H7 (cell line): ENCODE results near the gene GEN1. TPM values are rescaled to one million over a fixed set of nuclear protein-coding genes. Genes with fewer than 3 reads are reported as not detected.

ENCODE experiments used
- DNase-seq: peaks from one replicate; pipeline ENCODE4 v3.0.0; 2012
- H3K27me3 ChIP-seq: 2 replicates; pipeline ENCODE4 v1.6.0; 2011; ENCODE audit warnings: mild to moderate bottlenecking, low read length; ENCODE audit not compliant: control insufficient read depth, insufficient read depth
- H3K36me3 ChIP-seq: replicated peaks from 2 replicates; pipeline ENCODE4 v1.5.1; 2011; ENCODE audit warnings: low read length; ENCODE audit not compliant: control insufficient read depth, insufficient read depth
- H3K4me3 ChIP-seq: 2 replicates; pipeline ENCODE4 v1.5.1; 2011; ENCODE audit warnings: low read depth, mild to moderate bottlenecking, control low read depth, low read length, moderate library complexity; ENCODE audit not compliant: insufficient read depth
- total RNA-seq: library from RNA; depleted of rRNA; stranded (reverse); fragments of >200 nt; shearing (Covaris generic); gene quantifications from 2 replicates; pipeline ENCODE4 v1.2.3, GENCODE V29; 2014

The GEN1 gene
- total RNA-seq, 1 experiment from 2014 or later = 8.3 TPM

DNA sequence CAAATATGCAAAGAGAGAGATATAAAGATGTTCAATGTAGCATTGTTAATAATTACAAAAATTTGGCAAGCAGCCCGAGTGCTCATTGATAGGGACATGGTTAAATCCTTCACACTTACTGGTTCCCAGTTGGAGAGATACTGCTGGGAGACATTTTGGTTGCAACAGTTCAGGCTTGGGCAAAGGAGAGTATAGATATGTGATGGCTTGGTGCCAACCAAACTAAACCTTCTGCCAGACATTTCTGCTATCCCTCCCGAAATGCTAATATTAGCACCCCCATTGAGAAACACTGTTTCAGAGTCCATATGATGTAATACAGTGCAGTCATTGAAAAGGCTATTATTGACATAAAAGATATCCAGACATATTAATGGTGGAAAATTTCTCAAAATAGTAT, 11.5 kb downstream of the GEN1 start:
- no peak overlapping the region for H3K4me3 ChIP-seq
- H3K36me3 ChIP-seq = peaks cover 5% of the 10 kb centered on the region
- H3K27me3 ChIP-seq = no peaks in the 10 kb centered on the region
- DNase-seq = no peak

DNA sequence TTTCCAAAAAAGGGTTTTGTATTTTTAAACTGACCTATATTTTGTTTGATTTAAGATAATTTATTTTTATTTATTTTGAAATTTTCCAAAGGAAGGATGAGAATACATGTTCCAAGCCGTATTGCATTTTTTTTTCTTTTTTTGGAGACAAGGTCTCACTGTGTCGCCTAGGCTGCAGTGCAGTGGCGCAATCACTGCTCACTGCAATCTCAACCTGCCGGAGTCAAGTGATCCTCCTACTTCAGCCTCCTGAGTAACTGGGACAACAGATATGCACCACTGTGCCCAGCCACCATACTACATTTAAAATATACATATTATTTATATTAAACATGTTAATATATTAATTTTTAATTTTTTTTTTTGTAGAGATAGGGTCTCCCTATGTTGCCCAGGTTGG, 15.0 kb downstream of the GEN1 start:
- no peak overlapping the region for H3K4me3 ChIP-seq
- peaks cover 2% of the 10 kb centered on the region for H3K36me3 ChIP-seq
- DNase-seq = no peak
- no peaks in the 10 kb centered on the region for H3K27me3 ChIP-seq

DNA sequence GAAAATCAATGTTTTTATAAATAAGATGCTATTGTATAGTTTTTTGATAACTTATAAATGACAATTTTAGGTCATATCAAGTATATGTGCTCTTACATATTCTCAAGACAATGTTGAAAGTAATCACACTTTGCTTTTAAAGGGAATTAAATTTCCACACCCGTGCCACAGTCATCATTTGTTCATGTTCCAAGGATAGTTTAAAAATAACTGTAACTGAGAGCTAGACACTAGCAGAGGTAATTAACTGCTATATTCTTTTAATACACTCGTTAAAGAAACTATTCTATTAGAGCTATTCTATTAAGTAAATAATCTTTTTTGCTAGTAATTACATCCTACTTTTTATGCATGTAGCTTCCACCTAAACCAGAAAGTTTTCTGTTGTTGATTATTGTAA, 18.0 kb downstream of the GEN1 start:
- Histone ChIP-seq H3K36me3 (peaks cover 2% of the 10 kb centered on the region), H3K27me3 (no peaks in the 10 kb centered on the region), H3K4me3 (no peak overlapping the region)
- no peak for DNase-seq

DNA sequence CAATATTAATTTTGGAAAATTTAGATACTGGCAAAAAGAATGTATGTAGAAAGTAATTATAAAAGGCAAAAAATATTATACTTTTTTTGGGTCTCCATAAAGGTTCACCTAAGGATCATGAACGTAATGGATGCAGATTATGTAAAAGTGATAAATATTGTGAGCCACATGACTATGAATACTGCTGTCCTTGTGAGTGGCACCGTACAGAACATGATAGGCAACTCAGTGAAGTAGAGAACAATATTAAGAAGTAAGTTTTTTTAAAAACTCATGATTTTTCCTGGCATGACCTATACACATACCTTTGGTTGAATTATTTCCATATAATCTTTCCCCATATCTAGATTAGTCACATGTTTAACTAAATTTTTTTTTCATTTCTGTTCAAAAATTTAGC, 18.6 kb downstream of the GEN1 start:
- DNase-seq = no peak
- no peak overlapping the region for H3K4me3 ChIP-seq
- no peaks in the 10 kb centered on the region for H3K27me3 ChIP-seq
- H3K36me3 ChIP-seq = peaks cover 2% of the 10 kb centered on the region

DNA sequence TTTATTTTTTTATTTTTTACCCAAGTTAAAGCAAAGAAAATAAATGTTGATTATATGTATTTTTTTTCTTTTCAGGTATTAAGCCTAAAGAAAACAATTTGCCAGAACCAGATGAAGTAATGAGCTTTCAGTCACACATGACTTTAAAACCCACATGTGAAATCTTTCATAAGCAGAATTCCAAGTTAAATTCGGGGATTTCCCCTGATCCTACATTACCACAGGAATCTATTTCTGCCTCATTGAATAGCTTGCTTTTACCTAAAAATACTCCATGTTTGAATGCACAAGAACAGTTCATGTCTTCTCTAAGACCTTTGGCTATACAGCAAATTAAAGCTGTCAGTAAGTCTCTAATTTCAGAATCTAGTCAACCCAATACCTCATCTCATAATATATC, 26.6 kb downstream of the GEN1 start:
- DNase-seq = no peak
- H3K27me3 ChIP-seq = no peaks in the 10 kb centered on the region
- H3K4me3 ChIP-seq = no peak overlapping the region
- peaks cover 1% of the 10 kb centered on the region; the same call in 1 of the 2 replicates for H3K36me3 ChIP-seq

DNA sequence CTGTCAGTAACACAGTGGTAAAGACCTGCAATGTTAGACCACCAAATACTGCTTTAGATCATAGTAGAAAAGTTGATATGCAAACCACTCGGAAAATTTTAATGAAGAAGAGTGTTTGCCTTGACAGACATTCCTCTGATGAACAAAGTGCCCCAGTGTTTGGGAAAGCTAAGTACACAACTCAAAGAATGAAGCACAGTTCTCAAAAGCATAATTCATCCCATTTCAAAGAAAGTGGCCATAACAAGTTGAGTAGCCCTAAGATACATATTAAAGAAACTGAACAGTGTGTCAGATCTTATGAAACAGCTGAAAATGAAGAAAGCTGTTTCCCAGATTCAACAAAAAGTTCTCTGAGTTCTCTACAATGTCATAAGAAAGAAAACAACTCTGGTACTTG, 27.5 kb downstream of the GEN1 start:
- peaks cover 1% of the 10 kb centered on the region; the same call in 1 of the 2 replicates for H3K36me3 ChIP-seq
- no peak for DNase-seq
- no peak overlapping the region for H3K4me3 ChIP-seq
- no peaks in the 10 kb centered on the region for H3K27me3 ChIP-seq

DNA sequence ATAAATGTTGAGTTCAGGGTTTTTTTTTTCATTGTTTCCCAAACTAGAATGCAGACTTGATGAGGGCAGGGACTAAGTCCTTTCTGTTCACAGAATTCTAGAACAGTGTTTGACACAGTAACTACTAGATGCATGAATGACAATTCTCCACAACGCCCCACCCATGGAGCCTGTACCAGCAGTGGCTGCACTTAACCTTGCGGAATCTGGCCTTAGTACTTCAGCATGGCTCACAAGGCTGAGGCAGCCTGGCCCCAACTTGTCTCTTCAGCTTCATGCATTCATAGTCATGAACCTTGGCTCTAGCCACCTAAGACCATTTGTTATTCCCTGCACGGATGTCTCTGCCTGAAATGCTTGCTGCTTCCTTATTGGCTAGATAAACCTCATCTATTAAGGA, 32.8 kb downstream of the GEN1 start:
- Histone ChIP-seq H3K4me3 (no peak overlapping the region), H3K27me3 (no peaks in the 10 kb centered on the region), H3K36me3 (no peaks in the 10 kb centered on the region)
- DNase-seq = no peak

DNA sequence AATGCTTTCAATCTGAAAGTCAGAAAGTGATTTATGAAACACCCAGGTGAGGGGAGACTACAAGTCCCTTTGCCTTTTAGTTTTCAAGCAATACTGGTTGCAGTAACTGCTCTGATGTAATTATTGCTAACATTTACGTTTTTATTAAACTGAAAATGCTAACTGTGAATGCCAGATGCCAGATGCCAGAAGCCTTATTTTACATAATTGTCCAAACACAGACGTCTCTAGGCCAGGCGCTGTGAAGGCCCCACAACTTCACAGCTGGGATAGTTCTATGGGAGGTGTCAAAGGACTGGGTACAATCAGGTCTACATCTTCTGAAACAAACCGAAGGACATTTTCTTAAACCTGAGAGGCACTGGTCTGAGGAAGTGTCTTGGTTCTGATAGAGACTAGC, 34.8 kb downstream of the GEN1 start:
- no peaks in the 10 kb centered on the region for H3K36me3 ChIP-seq
- H3K4me3 ChIP-seq = no peak overlapping the region
- no peak for DNase-seq
- H3K27me3 ChIP-seq = no peaks in the 10 kb centered on the region; the same call in 1 of the 2 replicates

DNA sequence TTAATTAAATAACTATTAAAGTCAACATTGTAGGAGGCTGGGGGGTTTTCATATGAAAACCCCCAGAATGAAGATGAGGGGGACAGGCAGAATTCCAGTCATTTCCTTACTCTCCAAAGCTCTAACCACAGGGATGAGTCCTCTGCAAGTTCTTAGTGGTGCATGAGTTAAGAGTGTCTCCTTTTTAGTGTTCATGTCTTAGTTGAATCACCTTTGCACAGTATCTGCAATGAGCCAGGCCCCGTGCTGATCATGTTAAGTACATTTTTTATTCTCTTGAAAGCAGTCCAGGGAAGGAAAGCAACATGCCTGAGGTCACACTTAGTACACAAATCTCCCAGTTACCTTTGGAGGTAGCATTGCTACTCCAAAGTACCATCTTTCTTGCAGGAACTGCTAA, 36.6 kb downstream of the GEN1 start:
- H3K27me3 ChIP-seq = no peaks in the 10 kb centered on the region; the same call in 1 of the 2 replicates
- no peaks in the 10 kb centered on the region for H3K36me3 ChIP-seq
- no peak for DNase-seq
- H3K4me3 ChIP-seq = no peak overlapping the region

DNA sequence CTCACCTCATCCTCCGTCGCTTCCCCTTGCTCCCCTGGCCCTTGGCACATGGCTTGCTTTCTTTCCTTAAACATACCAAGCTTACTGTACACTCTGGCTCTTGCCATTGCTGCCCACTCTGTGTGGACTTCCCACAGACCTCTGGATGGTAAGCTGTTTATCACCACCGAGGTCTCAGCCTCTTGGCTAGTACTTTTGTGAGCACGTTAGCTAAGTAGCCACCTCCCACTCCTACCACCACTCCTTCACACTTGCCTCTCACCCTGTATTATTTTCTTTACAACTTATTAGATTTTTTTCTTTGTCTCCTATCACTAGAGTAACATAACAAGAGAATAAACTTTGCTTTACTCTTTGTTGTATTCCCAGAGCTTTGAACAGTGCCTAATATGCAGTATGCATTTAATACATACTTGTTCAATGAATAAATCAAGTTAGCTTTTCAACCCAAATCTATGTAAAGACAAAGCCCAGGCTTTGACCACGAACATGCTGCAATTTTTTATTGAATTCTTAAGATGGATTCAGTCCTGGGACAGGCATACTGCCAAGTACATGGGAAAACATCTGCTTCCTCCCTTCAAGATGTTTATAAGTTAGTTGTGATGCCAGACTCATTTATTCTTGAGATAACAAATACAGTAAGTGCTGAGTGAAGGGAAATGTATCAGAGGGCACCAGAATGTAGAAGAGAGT, 37.3 kb downstream of the GEN1 start:
- no peak for DNase-seq
- no peaks in the 10 kb centered on the region for H3K36me3 ChIP-seq
- H3K27me3 ChIP-seq = no peaks in the 10 kb centered on the region; the same call in 1 of the 2 replicates
- H3K4me3 ChIP-seq = no peak overlapping the region

DNA sequence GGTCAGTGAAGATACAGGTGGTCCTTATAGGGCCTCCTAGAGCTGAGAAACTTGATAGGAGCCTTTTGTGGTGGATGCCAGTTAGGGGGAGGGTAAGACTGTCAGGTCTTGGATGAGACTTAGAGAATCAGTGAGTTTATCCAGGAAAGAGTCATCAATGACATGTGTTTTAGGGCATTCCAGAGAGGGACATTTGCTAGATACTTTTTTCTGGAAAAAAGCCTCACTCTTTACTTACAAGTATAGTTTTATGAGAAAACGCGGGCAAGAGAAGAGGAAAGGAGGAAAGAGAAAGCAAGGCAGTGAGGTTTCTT, 37.8 kb downstream of the GEN1 start:
- Histone ChIP-seq H3K36me3 (no peaks in the 10 kb centered on the region), H3K27me3 (no peaks in the 10 kb centered on the region; the same call in 1 of the 2 replicates), H3K4me3 (no peak overlapping the region)
- no peak for DNase-seq

DNA sequence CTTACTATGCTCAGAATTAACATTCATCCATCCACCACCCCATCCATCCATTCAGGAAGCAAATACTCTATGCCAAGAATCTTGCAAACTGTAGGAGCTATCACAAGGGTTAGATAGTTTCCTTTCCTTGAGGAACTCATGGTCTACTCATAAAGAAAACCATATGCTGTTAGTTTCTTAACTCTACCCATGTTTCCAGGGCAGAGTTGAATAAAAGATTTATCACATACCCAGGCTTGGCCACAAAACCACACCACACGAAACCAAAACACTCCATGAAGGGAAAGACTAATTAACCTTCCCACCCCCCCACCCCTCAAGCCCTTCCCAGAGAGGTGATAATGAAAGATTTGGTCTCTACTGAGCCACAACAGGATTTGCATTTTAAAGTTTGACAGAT, 38.6 kb downstream of the GEN1 start:
- H3K4me3 ChIP-seq = no peak overlapping the region
- H3K27me3 ChIP-seq = no peaks in the 10 kb centered on the region; the same call in 1 of the 2 replicates
- DNase-seq = no peak
- no peaks in the 10 kb centered on the region for H3K36me3 ChIP-seq

DNA sequence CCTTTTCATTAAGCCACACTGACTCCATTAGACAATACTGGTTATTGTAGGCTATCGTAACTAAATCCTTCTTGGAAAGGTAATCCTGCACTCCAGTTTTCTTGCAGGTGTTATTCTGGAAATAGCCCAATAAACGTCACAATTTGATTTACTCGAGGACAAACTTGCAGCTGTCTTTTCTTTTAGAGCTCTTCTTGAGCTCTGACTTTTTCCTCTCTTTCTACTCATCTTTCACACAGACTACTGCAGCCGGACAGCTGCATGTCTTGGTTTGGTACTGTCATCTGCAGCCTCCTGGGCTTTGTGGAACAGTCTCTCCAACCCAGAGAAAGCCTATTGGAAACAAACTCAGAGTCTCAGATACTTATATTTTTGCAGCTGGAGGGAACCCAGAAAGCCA, 39.4 kb downstream of the GEN1 start:
- Histone ChIP-seq H3K27me3 (no peaks in the 10 kb centered on the region; the same call in 1 of the 2 replicates), H3K36me3 (no peaks in the 10 kb centered on the region), H3K4me3 (no peak overlapping the region)
- no peak for DNase-seq

DNA sequence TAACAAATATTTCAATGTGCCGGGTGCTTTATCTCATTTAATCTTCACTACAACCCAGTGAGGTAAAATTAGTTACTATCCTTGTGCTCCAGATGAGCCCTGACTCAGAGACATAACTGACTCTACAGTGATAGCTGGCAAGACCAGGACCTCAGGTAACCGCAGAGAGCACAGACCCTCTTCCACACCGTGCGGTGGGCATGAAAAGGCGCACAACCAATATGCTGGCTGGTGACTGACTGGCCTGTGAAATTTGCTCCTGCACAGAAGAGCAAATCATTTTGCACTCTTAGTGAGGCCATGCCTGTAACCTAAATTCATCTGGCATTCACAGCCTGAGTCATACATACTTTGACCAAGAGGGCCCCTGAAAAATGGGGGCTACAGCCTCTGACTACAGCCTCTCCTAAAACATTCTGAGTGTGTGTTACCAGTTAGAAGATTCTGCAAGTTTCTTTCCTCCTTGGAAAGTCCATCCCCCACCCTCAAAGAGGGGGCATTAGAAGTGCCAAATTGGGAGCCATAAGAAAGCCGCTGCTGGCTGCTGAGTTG, 39.9 kb downstream of the GEN1 start:
- H3K27me3 ChIP-seq = no peaks in the 10 kb centered on the region; the same call in 1 of the 2 replicates
- H3K4me3 ChIP-seq = no peak overlapping the region
- no peaks in the 10 kb centered on the region for H3K36me3 ChIP-seq
- no peak for DNase-seq

DNA sequence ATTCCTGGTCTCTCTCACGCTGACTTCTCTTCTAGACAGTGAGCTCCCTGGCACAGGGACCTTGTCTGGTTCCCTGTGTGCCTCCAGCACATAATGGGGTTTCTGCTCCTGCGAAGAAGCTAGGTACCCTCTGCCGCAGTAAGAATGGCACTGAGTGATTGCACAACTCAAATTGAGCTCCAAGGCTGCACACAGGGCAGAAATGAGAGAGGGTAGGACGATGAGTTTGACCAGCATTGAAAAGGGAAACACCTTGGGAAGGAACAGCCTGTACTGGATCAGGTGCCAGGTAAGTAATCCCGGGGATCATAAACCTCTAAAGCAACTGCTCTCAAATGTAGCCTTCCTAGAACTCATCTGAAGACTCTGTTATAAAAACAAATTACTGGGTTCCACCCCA, 41.4 kb downstream of the GEN1 start:
- no peaks in the 10 kb centered on the region; the same call in 1 of the 2 replicates for H3K27me3 ChIP-seq
- H3K4me3 ChIP-seq = no peak overlapping the region
- H3K36me3 ChIP-seq = no peaks in the 10 kb centered on the region
- no peak for DNase-seq

DNA sequence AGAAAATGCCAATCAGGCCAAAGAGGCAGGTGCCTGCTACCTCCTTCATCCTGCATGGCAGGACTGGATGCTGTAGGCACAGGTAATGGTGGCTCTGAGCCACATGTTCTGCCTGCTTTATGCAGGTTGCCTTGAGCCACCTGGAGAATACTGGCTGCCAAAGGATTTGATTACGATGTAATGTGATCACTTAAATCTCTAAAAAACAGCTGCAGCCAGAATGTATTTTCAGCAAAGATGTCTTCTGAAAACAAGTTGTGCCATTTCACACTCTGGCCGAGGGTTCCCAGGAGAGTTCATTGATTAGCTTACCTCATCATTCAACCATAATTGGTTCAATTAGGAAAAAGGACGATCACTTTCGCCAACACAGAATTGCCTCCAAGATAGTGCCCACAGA, 44.4 kb downstream of the GEN1 start:
- Histone ChIP-seq H3K4me3 (no peak overlapping the region), H3K36me3 (no peaks in the 10 kb centered on the region), H3K27me3 (no peaks in the 10 kb centered on the region)
- no peak for DNase-seq
